ENCODE results near the gene VAT1L. TPM values are rescaled to one million over a fixed set of nuclear protein-coding genes. Genes with fewer than 3 reads are reported as not detected.

Gene VAT1L
- total RNA-seq, 1 donor from 2014 or later = 1.1 TPM

- Mint-ChIP-seq H3K36me3 (ENCODE audit: low read depth, unreplicated experiment) (no peaks in the 10 kb centered on the region), H3K9me3 (ENCODE audit: unreplicated experiment) (no peaks in the 10 kb centered on the region), H3K4me3 (ENCODE audit: unreplicated experiment) (no peak overlapping the region), H3K27me3 (ENCODE audit: unreplicated experiment) (no peaks in the 10 kb centered on the region), H3K4me1 (ENCODE audit: unreplicated experiment) (peaks cover 13% of the 10 kb centered on the region), H3K27ac (ENCODE audit: unreplicated experiment) (no peak overlapping the region)
- TF ChIP-seq CTCF (IDR thresholded peaks at IDR 0.05; ENCODE audit: unreplicated experiment) = no peak
- DNase-seq (ENCODE audit: low spot score) = no peak
Measured at GRCh38 chr16:77866752-77867151, 78.4 kb downstream of the VAT1L start.

- H3K9me3 Mint-ChIP-seq (ENCODE audit: unreplicated experiment) = no peaks in the 10 kb centered on the region
- H3K4me1 Mint-ChIP-seq (ENCODE audit: unreplicated experiment) = peaks cover 13% of the 10 kb centered on the region
- DNase-seq (ENCODE audit: low spot score) = no peak
- H3K36me3 Mint-ChIP-seq (ENCODE audit: low read depth, unreplicated experiment) = no peaks in the 10 kb centered on the region
- no peak overlapping the region for H3K4me3 Mint-ChIP-seq (ENCODE audit: unreplicated experiment)
- peaks cover 1% of the 10 kb centered on the region for H3K27me3 Mint-ChIP-seq (ENCODE audit: unreplicated experiment)
- no peak for TF ChIP-seq CTCF (IDR thresholded peaks at IDR 0.05; ENCODE audit: unreplicated experiment)
- no peak overlapping the region for H3K27ac Mint-ChIP-seq (ENCODE audit: unreplicated experiment)
Measured at GRCh38 chr16:77868052-77868451, 79.7 kb downstream of the VAT1L start.

- H3K27me3 Mint-ChIP-seq (ENCODE audit: unreplicated experiment) = peaks cover 1% of the 10 kb centered on the region
- no peak overlapping the region for H3K4me3 Mint-ChIP-seq (ENCODE audit: unreplicated experiment)
- TF ChIP-seq CTCF (IDR thresholded peaks at IDR 0.05; ENCODE audit: unreplicated experiment) = no peak
- DNase-seq (ENCODE audit: low spot score) = no peak
- H3K36me3 Mint-ChIP-seq (ENCODE audit: low read depth, unreplicated experiment) = no peaks in the 10 kb centered on the region
- no peak overlapping the region for H3K27ac Mint-ChIP-seq (ENCODE audit: unreplicated experiment)
- no peaks in the 10 kb centered on the region for H3K9me3 Mint-ChIP-seq (ENCODE audit: unreplicated experiment)
- H3K4me1 Mint-ChIP-seq (ENCODE audit: unreplicated experiment) = peaks cover 13% of the 10 kb centered on the region
Measured at GRCh38 chr16:77868478-77868877, 80.1 kb downstream of the VAT1L start.

GRCh38 chr16:77869997-77870813 lies 81.8 kb downstream of the VAT1L start:
- Mint-ChIP-seq H3K4me1 (ENCODE audit: unreplicated experiment) (peaks cover 13% of the 10 kb centered on the region), H3K9me3 (ENCODE audit: unreplicated experiment) (no peaks in the 10 kb centered on the region), H3K27ac (ENCODE audit: unreplicated experiment) (no peak overlapping the region), H3K27me3 (ENCODE audit: unreplicated experiment) (peaks cover 1% of the 10 kb centered on the region), H3K36me3 (ENCODE audit: low read depth, unreplicated experiment) (no peaks in the 10 kb centered on the region), H3K4me3 (ENCODE audit: unreplicated experiment) (no peak overlapping the region)
- DNase-seq (ENCODE audit: low spot score) = no peak
- no peak for TF ChIP-seq CTCF (IDR thresholded peaks at IDR 0.05; ENCODE audit: unreplicated experiment)

- peaks cover 10% of the 10 kb centered on the region for H3K4me1 Mint-ChIP-seq (ENCODE audit: unreplicated experiment)
- H3K27ac Mint-ChIP-seq (ENCODE audit: unreplicated experiment) = no peak overlapping the region
- no peak for TF ChIP-seq CTCF (IDR thresholded peaks at IDR 0.05; ENCODE audit: unreplicated experiment)
- no peaks in the 10 kb centered on the region for H3K36me3 Mint-ChIP-seq (ENCODE audit: low read depth, unreplicated experiment)
- peaks cover 1% of the 10 kb centered on the region for H3K27me3 Mint-ChIP-seq (ENCODE audit: unreplicated experiment)
- DNase-seq (ENCODE audit: low spot score) = no peak
- no peaks in the 10 kb centered on the region for H3K9me3 Mint-ChIP-seq (ENCODE audit: unreplicated experiment)
- H3K4me3 Mint-ChIP-seq (ENCODE audit: unreplicated experiment) = no peak overlapping the region
Measured at GRCh38 chr16:77871932-77872331, 83.6 kb downstream of the VAT1L start.

Measured in endothelial cell (in vitro differentiated cells).